B cell (primary cell): Measurements from ENCODE around the gene ZSWIM6. TPM values are rescaled to one million over a fixed set of nuclear protein-coding genes. Genes with fewer than 3 reads are reported as not detected.

Experiments
- ATAC-seq: fragments of 200-7000 bp; cut with Tn5 transposase; one replicate; pipeline ENCODE4 v1.10.0; 2021; ENCODE audit warnings: low read depth, mild to moderate bottlenecking, moderate number of reproducible peaks, moderate library complexity
- CTCF ChIA-PET: fragments of 350-600 bp; sonication (Branson Sonifier 250); formaldehyde crosslinking; loops from one replicate; lab custom pipeline; 2021; ENCODE audit warnings: antibody characterized with exemption, inconsistent platforms; lab: Charles Lee
- POLR2A ChIA-PET: fragments of 350-600 bp; sonication (Branson Sonifier 250); formaldehyde crosslinking; loops from one replicate; lab custom pipeline; 2021; ENCODE audit warnings: antibody characterized with exemption; lab: Charles Lee
- DNase-seq: peaks from one replicate; pipeline ENCODE4 v3.0.0; 2013
- H2AFZ ChIP-seq: 2 replicates; pipeline ENCODE4 v1.6.1; 2012; ENCODE audit warnings: mild to moderate bottlenecking, low read depth, low read length; ENCODE audit not compliant: insufficient read depth, poor library complexity, severe bottlenecking
- H3K27ac ChIP-seq, 2 donors: 1 replicate in 1 of 2; 2 replicates in 1 of 2; pipeline ENCODE4 v1.5.1; 2012 to 2013; ENCODE audit warnings: low read length in 2 of 2, mild to moderate bottlenecking in 2 of 2, moderate library complexity in 1 of 2
- H3K27me3 ChIP-seq, 4 experiments: fragments of 200-600 bp in 1 of 4; sonication (generic) in 1 of 4; replicated peaks in 1 of 4; 1 replicate in 2 of 4; 2 replicates in 2 of 4; pipeline versions ENCODE4 v1.6.1 to v1.7.0; 2013 to 2016; ENCODE audit warnings: low read length in 3 of 4, mild to moderate bottlenecking in 2 of 4, mixed read lengths in 1 of 4, moderate library complexity in 1 of 4; ENCODE audit not compliant: insufficient read depth in 4 of 4, control insufficient read depth in 3 of 4; ENCODE audit errors: control extremely low read depth in 1 of 4
- H3K36me3 ChIP-seq, 2 experiments: replicated peaks in 1 of 2; 1 replicate in 1 of 2; 2 replicates in 1 of 2; pipeline versions ENCODE4 v1.6.1 to v1.7.1; 2013; ENCODE audit warnings: low read length in 1 of 2; ENCODE audit not compliant: insufficient read depth in 2 of 2, control insufficient read depth in 1 of 2; ENCODE audit errors: control extremely low read depth in 1 of 2, extremely low read depth in 1 of 2
- H3K4me1 ChIP-seq, 2 donors: fragments of 200-600 bp in 1 of 2; sonication (generic) in 1 of 2; 1 replicate in 1 of 2; 2 replicates in 1 of 2; pipeline versions ENCODE4 v1.5.1 to v1.6.1; 2013 to 2017; ENCODE audit warnings: low read length in 2 of 2; ENCODE audit not compliant: control insufficient read depth in 2 of 2, insufficient read depth in 2 of 2
- H3K4me2 ChIP-seq: replicated peaks from 2 replicates; pipeline ENCODE3; 2012; ENCODE audit warnings: mild to moderate bottlenecking, low read depth, low read length; ENCODE audit not compliant: poor library complexity, severe bottlenecking
- H3K4me3 ChIP-seq, 5 experiments: fragments of 200-600 bp in 1 of 5; sonication (generic) in 1 of 5; 1 replicate in 3 of 5; 2 replicates in 2 of 5; pipeline versions ENCODE4 v1.5.1 to v1.7.0; 2011 to 2016; ENCODE audit warnings: low read length in 4 of 5, mild to moderate bottlenecking in 4 of 5, low read depth in 2 of 5, control low read depth in 1 of 5, moderate library complexity in 1 of 5; ENCODE audit not compliant: insufficient read depth in 1 of 5; ENCODE audit errors: control extremely low read depth in 1 of 5, extremely low read depth in 1 of 5
- H3K79me2 ChIP-seq: fragments of 200-600 bp; sonication (generic); one replicate; pipeline ENCODE4 v1.6.0; 2016; ENCODE audit warnings: low read length; ENCODE audit not compliant: control insufficient read depth, insufficient read depth
- H3K9ac ChIP-seq: fragments of 200-600 bp; sonication (generic); 2 replicates; pipeline ENCODE4 v1.6.1; 2017; ENCODE audit warnings: mild to moderate bottlenecking, low read length, moderate library complexity
- H3K9me3 ChIP-seq, 3 donors: one replicate each; pipeline versions ENCODE4 v1.6.1 to v1.7.1; 2013; ENCODE audit warnings: low read length in 2 of 3; ENCODE audit not compliant: control insufficient read depth in 2 of 3, insufficient read depth in 1 of 3; ENCODE audit errors: control extremely low read depth in 1 of 3
- H4K20me1 ChIP-seq: 2 replicates; pipeline ENCODE4 v1.6.0; 2012; ENCODE audit warnings: mild to moderate bottlenecking, low read length; ENCODE audit not compliant: insufficient read depth, control insufficient read depth, poor library complexity, severe bottlenecking
- H3K27ac Mint-ChIP-seq: one replicate; pipeline ENCODE4 v1.8.0; 2021; ENCODE audit warnings: mixed read lengths
- H3K27me3 Mint-ChIP-seq: one replicate; pipeline ENCODE4 v1.8.0; 2021; ENCODE audit warnings: mixed read lengths
- H3K4me1 Mint-ChIP-seq: one replicate; pipeline ENCODE4 v1.8.0; 2021; ENCODE audit warnings: mixed read lengths
- H3K4me3 Mint-ChIP-seq: one replicate; pipeline ENCODE4 v1.8.0; 2021; ENCODE audit warnings: mixed read lengths
- H3K9me3 Mint-ChIP-seq: one replicate; pipeline ENCODE4 v1.8.0; 2022; ENCODE audit warnings: mixed read lengths; ENCODE audit not compliant: insufficient read depth
- CTCF ChIP-seq: fragments of 200-600 bp; IDR thresholded peaks from one replicate; pipeline ENCODE4 v1.8.0; 2022; ENCODE audit warnings: antibody characterized with exemption, mild to moderate bottlenecking
- EZH2 ChIP-seq: IDR thresholded peaks from 2 replicates; pipeline ENCODE4 v1.6.1; 2012; ENCODE audit warnings: borderline replicate concordance, low read depth, mild to moderate bottlenecking, moderate library complexity, low read length; ENCODE audit not compliant: insufficient read depth, poor library complexity, severe bottlenecking
- WGBS: methylation state at CpG from one replicate; pipeline ENCODE4 v1.1.5; 2013; ENCODE audit warnings: missing lambda C conversion rate; ENCODE audit not compliant: insufficient coverage; 5-methylcytosine and 5-hydroxymethylcytosine counted together
- intact Hi-C: fragments of 100-400 bp; cut with micrococcal nuclease; formaldehyde crosslinking; loops from one replicate; pipeline ENCODE4 v1.10.0; 2022
- polyA plus RNA-seq: library from polyadenylated mRNA; depleted of rRNA; stranded (reverse); fragments of >200 nt; gene quantifications from 2 replicates; pipeline ENCODE4 v1.2.3, GENCODE V29; 2012
- total RNA-seq, 2 donors: library from RNA; stranded (reverse); fragments of 120-200 nt in 1 of 2; gene quantifications; 1 replicate in 1 of 2; 2 replicates in 1 of 2; pipeline versions ENCODE4 v1.2.3 to v1.2.4, GENCODE V29; 2013 to 2022

Gene ZSWIM6
- total and polyA plus RNA-seq, 2 donors (not counting 1 experiment from before 2014, with no cell fraction given), result 7.9 to 16.4 TPM

GRCh38 chr5:61423487-61424145, 91.6 kb downstream of the ZSWIM6 start:
- POLR2A ChIA-PET, result no interaction called here
- no peak for TF ChIP-seq EZH2
- TF ChIP-seq CTCF, result no peak
- Histone ChIP-seq H2AFZ (no peak overlapping the region), H3K4me1 (no peaks in the 10 kb centered on the region), H3K9me3 (peaks cover 0 to 5% (median 2%) of the 10 kb centered on the region in 3 donors), H3K4me2 (no peak overlapping the region), H3K27ac (no peak overlapping the region), H3K9ac (no peak overlapping the region), H3K36me3 (no peaks in the 10 kb centered on the region), H3K79me2 (peaks cover 81% of the 10 kb centered on the region), H3K27me3 (no peaks in the 10 kb centered on the region), H3K4me3 (no peak overlapping the region), H4K20me1 (peaks cover 48% of the 10 kb centered on the region)
- DNase-seq, result no peak
- 100% methylated on average over 2 of the region's 3 CpGs for WGBS
- peaks cover 4% of the 10 kb centered on the region for H3K9me3 Mint-ChIP-seq
- peaks cover 33% of the 10 kb centered on the region for H3K4me1 Mint-ChIP-seq
- intact Hi-C loops, result no loop called here
- no peak for ATAC-seq
- CTCF ChIA-PET, result no interaction called here
- no peaks in the 10 kb centered on the region for H3K27me3 Mint-ChIP-seq
- H3K27ac Mint-ChIP-seq, result no peak overlapping the region
- no peak overlapping the region for H3K4me3 Mint-ChIP-seq

- ChIA-PET POLR2A (no interaction called here), CTCF (no interaction called here)
- Histone ChIP-seq H3K9ac (no peak overlapping the region), H2AFZ (no peak overlapping the region), H3K27me3 (no peaks in the 10 kb centered on the region), H3K79me2 (peaks cover 87% of the 10 kb centered on the region), H3K4me1 (no peaks in the 10 kb centered on the region), H3K4me2 (no peak overlapping the region), H3K4me3 (no peak overlapping the region), H3K9me3 (peaks cover 0 to 2% (median 2%) of the 10 kb centered on the region in 3 donors), H3K27ac (no peak overlapping the region), H4K20me1 (peaks cover 51% of the 10 kb centered on the region), H3K36me3 (no peaks in the 10 kb centered on the region)
- ATAC-seq, result no peak
- Mint-ChIP-seq H3K4me3 (no peak overlapping the region), H3K27me3 (no peaks in the 10 kb centered on the region), H3K27ac (no peak overlapping the region), H3K9me3 (peaks cover 4% of the 10 kb centered on the region), H3K4me1 (peaks cover 35% of the 10 kb centered on the region)
- no peak for DNase-seq
- intact Hi-C loops, result no loop called here
- WGBS, result no CpG with 5 or more reads among the region's 1 CpG
- no peak for TF ChIP-seq CTCF
- no peak for TF ChIP-seq EZH2
Observed at GRCh38 chr5:61425918-61426317, 93.9 kb downstream of the ZSWIM6 start.
